Erythroblast (primary cell): Measurements from ENCODE around the gene PSME1.

Experiments used
- GATA1 ChIP-seq: IDR thresholded peaks from 2 replicates; pipeline ENCODE4 v1.6.1; 2011; ENCODE audit warnings: low read depth, mild to moderate bottlenecking, control low read depth, low read length, moderate library complexity
- POLR2A ChIP-seq: IDR thresholded peaks from 2 replicates; pipeline ENCODE4 v1.6.1; 2011; ENCODE audit warnings: mild to moderate bottlenecking, low read length

DNA sequence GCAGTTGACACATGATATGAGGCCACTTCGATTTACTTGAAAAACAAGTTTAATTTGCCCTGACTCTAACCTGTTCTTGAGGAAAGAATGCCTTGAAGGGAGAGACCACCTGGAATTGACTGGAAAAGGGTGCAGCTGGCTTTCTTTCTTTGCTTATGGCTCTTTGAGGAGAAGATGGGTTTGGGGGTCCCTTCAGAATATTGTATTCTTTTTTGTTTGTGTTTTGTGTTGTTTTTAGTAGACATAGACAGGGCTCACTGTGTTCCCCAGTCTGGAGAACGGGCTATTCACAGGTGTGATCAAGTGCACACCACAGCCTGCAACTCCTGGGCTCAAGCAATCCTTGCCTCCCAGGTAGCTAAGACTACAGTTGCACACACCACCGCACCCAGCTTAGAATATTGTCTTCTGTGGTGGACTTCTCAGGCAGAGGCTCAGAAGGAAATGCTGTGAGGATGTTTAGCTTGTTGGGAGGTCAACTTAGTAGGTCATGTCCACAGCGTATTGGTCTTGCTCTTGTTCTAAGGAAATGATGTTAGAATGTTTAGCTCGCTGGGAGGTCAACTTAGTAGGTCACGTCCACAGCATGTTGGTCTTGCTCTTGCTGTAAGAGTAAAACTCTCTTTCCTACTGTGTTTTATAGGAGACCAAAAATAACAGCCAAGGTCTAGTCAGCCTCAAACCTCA is 19.7 kb upstream of the PSME1 start:
- no peak for TF ChIP-seq POLR2A
- TF ChIP-seq GATA1: no peak
